GM18870 (cell line): ENCODE measurements around the gene AADACL3.
"Not testable (repeated sequence)": the region's sequence is repeated elsewhere in the genome, so short reads cannot be mapped to it uniquely, and the experiment has no call there.

Experiments used
- ATAC-seq: cut with Tn5 transposase; IDR thresholded peaks from one replicate; pipeline ENCODE4 v1.9.1; 2021; ENCODE audit warnings: moderate library complexity; ENCODE audit not compliant: unreplicated experiment

AADACL3 gene

DNA sequence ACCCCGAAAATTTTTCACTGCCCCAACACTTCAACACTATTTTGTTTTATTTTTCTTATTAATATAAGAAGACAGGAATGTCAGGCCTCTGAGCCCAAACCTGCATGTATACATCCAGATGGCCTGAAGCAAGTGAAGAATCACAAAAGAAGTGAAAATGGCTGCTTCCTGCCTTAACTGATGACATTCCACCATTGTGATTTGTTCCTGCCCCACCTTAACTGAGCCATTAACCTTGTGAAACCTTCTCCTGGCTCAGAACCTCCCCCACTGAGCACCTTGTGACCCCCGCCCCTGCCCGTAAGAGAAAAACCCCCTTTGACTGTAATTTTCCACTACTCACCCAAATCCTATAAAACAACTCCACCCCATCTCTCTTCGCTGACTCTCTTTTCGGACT is 2.3 kb upstream of the AADACL3 start:
- not testable (repeated sequence) for ATAC-seq

DNA sequence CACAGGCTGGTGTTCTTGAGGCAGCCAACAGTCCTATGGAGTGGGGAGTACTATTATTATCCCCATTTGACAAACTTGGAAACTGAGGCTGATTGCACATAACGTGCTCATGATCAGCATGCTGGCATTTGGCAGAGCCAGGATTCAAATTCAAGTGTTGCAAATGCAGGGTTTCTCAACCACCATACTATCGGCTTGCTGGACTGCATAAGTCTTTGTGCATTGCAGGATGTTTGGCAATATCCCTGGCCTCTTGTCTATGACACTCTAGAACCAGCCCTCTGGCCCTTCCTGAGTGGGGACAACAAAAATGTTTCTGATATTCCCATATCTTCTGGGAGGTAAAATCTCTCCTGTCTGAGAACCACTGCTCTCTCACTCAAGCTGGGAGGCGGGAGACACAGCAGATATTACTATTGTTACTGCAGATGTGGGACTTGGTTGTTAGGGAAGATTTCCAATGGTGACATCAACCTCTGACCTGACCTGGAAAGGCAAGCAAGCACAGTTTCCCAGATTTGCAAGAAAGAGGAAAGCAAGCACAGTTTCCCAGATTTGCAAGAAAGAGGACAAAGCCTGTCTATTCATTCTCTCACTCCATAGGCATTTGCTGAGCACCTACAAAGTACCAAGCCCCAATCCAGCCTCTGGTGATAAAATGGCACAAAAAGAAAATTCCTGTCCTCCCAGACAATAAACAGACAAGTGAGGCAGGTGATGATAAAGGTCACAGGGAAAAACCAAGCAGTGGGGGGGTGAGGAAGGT is 1.0 kb upstream of the AADACL3 start:
- no peak for ATAC-seq

DNA sequence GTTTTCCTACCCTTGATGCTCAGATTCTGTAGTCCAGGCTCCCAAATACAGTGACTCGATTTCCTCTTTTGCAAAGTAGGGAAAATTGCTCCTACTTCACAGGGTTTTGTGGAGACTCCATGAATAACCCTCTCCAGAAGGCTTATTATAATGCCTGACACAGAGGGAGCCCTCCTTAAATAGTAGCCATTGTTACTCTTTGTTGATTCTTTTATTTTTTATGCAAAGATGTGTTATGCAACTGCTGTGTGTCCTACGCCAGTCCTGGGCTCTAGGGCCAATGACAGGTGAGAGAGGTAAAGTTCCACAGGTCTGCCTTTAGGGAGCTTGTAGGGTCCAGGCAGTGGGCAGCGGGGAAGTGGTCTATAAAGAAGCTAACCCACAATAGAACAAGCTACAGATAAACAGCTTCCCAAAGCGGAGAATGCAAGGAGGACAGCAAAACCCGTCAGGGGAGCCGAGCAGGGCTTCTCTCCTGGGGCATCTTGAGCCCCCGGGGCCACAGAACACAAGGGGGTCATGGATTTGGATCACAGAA is 1.5 kb downstream of the AADACL3 start:
- ATAC-seq = no peak

DNA sequence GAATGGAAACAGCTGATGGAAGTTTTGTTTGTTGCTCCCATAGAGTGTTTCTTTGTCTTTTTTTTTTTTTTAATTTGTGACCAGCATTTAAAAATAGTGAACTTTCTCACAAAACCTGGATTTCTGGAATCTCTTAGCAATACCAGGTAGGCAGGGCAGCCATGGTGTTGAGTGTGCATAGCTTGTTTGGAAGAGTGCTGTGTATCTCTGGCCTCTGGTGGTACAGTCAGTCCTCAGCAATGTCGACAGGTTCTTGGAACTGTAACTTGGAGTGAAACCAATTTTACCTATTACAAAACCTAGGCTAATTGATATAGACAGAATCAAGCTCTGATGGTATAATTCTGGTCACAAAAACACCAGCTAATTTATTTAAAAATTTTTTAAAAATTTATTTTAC is 6.7 kb downstream of the AADACL3 start:
- no peak for ATAC-seq

DNA sequence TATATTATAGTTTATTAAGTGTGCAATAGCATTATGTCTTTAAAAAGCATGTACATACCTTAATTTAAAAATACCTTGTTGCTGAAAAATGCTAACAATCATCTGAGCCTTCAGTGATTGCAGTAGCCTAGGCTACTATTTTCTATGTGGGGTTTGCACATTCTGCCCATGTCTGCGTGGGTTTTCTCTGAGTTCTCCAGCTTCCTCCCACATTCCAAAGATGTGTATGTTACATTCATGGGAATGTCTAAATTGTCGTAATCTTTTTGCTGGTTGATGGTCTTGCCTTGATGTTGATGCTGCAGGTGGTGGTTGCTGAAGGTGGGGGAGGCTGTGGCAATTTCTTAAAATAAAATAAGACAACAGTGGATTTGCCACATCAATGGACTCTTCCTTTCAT is 12.5 kb downstream of the AADACL3 start:
- ATAC-seq = no peak

DNA sequence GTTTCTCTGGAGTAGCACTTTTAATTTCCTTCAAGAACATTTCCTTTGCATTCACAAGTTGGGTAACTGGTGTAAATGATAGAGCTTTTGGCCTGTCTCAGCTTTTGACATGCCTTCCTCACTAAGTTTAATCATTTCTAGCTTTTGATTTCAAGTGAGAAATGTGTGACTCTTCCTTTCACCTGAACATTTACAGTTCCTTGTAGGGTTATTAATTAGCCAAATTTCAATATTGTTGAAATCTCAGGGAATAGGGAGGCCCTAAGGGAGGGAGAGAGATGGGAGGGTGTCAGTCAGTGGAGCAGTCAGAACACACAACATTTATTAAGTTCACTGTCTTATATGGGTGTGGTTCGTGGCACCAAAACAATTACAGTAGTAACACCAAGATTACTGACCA is 14.2 kb downstream of the AADACL3 start:
- ATAC-seq = no peak

DNA sequence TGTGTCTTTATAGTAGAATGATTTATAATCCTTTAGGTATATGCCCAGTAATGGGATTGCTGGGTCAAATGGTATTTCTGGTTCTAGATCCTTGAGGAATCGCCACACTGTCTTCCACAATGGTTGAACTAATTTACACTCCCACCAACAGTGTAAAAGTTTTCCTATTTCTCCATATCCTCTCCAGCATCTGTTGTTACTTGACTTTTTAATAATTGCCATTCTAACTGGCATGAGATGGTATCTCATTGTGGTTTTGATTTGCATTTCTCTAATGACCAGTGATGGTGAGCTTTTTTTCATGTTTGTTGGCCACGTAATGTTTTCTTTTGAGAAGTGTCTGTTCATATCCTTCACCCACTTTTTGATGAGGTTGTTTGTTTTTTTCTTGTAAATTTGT is 15.2 kb downstream of the AADACL3 start:
- not testable (repeated sequence) for ATAC-seq

DNA sequence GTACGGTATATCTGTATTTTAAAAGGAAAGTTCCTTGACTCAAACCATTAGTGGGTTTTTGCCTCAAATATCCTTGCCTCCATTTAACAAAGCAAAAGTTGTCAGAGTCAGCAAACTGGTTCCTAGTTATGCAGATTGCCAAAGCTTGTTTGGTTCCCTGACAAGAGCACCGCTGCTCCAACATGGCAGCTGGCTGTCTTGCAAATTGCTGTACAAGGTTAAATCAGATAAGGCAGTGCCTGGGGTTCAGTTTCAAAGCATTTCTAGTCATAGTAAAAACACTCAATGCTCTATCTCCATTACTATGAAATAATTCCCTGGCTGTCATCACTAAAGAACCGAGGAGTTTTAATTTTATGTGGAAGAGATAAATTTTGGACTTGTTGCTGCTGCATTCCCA is 18.7 kb downstream of the AADACL3 start:
- no peak for ATAC-seq

DNA sequence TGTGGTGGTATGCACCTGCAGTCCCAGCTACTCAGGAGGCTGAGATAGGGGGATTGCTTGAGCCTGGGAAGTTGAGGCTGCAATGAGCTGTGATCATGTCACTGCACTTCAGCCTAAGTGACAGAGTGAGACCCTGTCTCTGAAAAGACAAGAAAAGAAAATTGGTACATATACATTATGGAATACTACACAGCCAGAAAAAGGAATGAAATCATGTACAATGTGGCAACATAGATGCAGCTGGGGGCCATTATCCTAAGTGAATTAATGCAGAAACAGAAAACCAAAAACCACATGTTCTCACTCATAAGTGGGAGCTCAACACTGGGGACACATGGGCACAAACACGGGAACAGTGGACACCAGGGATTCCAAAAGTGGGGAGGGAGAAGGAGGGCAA is 23.0 kb downstream of the AADACL3 start:
- ATAC-seq = no peak

DNA sequence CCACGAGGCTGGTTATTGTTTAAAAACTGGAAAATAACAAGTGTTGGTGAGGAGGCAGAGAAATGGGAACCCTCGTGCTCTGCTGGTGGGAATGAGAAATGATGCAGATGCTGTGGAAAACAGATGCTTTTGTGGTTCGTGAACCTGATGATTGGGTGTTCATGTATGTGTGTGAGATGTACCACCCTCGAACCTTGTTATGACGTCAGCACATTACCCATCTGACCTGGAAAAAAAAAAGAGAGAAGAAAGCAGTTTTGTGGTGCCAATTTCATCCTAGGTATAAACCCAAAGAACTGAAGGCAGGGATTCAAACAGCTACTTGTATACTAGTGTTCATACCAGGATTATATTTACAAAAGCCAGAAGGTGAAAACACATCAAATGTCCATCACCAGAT is 23.7 kb downstream of the AADACL3 start:
- no peak for ATAC-seq

DNA sequence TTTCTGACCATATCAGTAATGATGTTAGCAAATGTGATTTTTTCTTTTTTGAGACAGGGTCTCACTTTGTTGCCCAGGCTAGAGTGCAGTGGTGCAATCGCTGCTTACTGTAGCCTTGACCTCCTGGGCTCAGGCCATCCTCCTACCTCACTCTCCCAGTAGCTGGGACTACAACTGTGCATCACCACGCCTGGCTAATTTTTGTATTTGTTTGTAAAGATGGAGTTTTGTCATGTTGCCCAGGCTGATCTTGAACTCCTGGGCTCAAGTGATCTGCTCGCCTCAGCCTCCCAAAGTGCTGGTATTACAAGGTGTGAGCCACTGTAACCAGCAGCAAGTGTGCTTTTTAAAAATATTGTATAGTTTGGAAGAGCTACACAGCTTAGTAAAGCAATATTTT is 26.0 kb downstream of the AADACL3 start:
- no peak for ATAC-seq

DNA sequence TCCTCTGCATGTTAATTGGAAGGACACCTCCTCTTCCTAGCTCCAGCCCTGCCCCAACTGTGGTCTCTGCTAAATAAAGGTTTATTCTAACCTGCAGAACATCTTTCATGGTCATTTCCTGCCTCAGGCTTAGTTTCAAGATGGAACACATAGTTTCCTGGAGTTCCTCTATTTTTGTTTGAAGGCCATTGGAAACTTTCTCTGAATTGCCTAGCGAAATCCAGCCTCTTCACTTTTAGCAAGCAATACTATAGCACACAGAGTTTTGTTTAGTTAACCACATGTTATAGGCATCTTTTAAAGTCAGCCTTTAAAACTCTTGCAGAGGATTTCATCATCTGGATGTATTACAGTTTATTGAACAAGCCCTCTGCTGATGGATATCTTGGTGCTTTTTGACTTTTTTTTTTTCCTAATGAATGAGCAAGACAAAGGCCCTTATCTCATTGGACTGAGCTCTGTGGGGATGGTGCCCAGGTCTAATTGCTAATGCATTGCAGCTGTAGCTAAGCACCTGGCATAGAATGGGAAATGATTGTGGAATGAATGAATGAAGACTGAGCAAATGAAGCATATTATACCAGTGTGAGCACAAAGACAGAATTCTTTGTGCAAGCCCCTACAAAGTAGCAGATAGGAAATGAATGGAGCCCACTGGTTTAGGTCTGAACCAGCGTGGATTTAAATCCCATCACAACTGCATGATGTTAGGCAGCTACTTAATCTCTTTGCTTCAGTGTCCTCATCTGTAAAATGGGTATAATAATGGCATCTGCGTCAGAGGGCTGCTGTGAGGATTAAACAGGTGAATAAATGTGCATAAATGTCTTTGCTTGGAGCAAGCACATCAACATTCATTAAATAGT is 29.4 kb downstream of the AADACL3 start:
- ATAC-seq = no peak

DNA sequence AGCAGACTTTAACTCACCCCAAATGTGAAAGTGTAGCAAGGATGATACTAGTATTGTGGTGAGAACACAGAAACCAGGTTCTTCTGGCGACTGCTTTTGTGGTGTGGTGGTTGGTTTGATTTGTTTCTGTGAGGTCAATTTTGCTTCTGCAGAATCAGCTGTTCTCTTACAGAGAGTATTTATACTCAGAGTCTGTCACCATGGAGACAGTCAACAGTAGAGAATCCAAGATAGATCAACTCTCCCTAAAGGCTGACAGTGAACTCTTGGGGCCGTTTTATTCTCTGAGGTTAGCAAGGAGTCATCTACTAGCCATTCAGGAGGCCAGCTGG is 30.0 kb downstream of the AADACL3 start, which contains the start of gene CFAP107:
Gene CFAP107 (plus strand): TSS at position 209 of the 332 bp plus-strand sequence. CDS start 231 bp downstream, outside the sequence.
- no peak for ATAC-seq

DNA sequence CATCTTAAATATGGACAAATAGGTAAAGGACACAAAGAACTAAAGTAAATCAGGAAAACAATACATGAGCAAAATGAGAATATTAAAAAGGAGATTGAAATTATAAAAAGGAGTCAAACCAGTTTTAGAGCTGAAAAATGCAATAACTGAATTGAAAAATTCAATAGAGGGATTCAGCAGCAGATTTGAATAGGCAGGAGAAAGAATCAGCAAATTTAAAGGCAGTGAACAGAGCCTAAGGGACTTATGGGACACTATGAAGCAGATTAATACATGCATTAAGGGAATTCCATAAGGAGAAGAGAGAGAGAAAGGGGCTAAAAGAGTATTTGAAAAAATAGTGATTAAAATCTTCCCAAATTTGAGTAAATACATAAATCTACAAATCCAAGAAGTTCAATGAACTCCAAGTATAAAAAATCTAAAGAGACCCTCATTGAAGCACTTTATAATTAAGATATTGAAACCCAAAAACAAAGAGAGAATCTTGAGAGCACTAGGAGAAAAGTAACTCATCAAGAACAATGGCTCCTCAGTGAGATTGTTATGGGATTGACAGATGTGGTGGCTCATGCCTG is 33.0 kb downstream of the AADACL3 start:
- no peak for ATAC-seq

DNA sequence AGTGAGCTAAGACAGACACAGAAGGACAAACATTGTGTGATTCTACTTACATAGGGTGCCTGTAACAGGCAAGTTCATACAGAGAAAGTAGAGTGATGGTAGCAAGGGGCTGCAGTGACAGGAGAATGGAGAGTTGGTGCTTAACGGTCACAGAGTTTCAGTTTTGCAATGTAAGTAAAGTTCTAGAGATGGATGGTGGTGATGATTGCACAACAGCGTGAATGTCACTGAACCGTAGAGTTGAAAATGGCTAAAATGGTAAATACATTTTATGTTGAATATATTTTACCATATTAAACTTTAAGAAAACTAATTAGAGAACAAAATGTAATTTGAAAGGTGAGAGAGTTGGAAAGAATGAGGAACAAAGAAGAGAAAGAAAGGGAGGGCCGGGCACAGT is 38.8 kb downstream of the AADACL3 start:
- no peak for ATAC-seq

DNA sequence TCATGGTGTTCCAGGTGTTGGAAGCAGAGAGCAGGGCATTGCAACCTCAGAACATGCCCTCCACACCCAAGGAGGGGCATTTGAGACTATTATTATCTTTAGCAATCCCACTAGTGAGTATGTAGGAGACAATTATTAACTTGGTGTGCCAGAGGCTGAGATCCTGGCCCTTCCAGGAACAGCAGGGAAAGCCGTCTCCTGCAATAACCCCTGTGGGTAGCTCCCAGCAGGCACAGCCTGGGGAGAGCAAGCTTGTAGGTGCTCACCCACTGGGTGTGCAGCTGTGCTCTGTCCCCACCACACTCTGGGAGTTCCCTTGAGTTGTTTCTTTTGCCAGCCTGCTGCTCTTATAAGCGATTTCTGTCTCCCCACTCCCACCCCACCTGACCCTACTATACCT is 40.4 kb downstream of the AADACL3 start:
- ATAC-seq = no peak

DNA sequence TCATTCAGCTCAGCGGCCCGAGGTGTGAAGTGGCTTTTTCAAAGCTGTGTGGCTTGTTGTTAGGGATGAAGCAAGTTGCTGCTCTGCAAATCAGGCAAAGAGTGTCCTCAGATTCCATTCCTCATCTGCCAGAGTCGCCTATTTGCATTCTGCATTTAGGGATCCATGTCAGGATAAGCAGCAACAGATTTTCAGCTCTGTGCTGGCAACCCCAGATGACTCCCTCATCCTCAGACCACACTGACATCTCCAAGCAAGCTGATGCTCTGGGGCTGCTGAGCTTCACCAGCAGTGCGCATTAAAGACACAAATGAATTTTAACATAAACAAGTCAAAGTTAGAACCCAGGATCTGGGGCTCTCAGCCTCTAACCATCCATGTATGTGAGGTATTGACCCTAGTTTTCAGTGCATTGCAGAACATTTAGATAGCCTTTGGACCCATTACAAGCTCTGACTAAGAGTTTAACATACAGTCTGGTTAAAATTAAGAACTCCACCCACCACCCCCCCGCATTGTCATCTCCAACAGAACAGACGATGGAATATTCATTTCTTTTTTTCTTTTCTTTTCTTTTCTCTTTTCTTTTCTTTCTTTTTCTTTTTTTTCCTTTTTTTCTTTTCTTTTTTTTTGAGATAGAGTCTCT is 41.0 kb downstream of the AADACL3 start:
- no peak for ATAC-seq

DNA sequence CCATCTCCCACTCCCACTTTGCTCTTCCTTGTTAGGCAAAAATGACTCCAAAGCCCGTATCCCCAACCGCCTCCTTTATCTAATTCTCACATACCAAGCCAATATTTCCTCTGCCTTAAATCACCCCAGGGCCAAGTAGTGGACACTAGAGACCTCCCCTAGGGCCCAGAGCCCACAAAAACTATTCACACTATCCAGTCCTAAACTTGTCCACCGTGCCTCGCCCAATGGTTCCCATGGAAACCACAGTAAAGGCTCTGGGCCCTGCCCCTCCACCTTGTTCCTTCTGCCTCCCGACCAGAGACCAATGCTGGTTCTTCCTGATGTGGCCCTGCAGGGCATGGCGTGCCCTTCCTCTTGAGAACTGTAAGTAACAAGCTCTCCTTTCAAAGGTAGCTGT is 41.9 kb downstream of the AADACL3 start:
- no peak for ATAC-seq

DNA sequence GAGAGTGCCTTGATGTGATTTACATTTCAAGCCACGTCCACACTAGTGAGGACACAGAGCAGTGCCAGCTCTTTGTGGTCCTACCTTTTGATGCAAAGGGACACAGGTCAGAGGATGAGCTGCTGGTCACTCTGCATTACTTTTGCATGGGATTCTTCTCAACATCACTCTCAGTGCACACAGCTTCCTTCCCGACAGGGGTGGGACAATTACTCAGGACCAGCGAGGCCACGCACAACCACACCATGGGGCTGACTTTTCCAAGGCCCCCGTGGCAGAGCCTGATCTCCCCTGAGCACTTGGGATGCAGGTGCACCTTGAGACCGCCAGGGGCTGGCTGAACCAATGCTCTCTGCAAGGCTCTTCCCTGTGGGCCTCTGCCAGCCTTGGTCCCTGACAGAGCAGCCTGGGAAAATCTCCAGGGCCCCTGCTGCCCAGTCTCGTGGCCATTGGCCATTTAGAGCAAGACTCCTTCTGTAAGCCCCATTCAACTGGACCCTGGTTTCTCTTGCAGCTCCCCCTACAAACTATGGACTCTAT is 44.4 kb downstream of the AADACL3 start:
- no peak for ATAC-seq

DNA sequence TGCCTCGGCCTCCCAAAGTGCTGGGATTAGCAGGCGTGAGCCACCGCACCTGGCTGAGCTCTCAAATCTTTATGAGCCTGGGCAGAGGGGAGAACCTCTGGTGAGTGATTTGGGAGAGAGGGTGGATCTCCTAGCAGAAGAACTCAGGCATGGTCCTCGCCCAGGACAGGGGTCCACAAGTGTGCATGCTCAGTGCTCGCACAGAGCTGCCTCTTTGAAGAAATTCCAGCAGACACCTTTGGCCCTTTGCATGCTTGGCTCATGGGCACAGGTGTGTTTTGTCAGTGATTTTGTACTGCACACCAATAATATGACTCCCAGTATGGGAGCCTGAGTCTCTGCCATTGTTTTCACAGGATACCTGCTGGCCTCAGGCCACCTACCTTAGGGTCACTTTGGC is 45.9 kb downstream of the AADACL3 start:
- ATAC-seq = no peak

DNA sequence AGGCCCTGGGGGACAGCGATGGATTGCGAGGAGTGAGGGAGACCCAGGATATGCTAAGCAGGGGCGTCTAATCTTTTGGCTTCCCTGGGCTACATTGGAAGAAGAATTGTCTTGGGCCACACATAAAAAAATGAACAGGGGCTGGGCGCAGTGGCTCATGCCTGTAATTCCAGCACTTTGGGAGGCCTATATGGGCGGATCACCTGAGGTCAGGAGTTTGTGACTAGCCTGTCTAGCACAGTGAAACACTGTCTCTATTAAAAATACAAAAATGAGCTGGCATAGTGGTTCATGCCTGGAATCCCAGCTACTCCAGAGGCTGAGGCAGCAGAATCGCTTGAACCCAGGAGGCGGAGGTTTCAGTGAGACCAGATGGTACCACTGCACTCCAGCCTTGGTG is 46.9 kb downstream of the AADACL3 start:
- no peak for ATAC-seq
